HG03442 (cell line): ENCODE data around the gene GRIN2A.

ENCODE experiments used
- ATAC-seq: cut with Tn5 transposase; IDR thresholded peaks from one replicate; pipeline ENCODE4 v1.9.1; 2021; ENCODE audit warnings: mild to moderate bottlenecking, moderate library complexity; ENCODE audit not compliant: unreplicated experiment

The GRIN2A gene

GRCh38 chr16:10090816-10091215 is 91.4 kb downstream of the GRIN2A start:
- no peak for ATAC-seq

- no peak for ATAC-seq
Observed at GRCh38 chr16:10088380-10088793, 93.8 kb downstream of the GRIN2A start.

DNA sequence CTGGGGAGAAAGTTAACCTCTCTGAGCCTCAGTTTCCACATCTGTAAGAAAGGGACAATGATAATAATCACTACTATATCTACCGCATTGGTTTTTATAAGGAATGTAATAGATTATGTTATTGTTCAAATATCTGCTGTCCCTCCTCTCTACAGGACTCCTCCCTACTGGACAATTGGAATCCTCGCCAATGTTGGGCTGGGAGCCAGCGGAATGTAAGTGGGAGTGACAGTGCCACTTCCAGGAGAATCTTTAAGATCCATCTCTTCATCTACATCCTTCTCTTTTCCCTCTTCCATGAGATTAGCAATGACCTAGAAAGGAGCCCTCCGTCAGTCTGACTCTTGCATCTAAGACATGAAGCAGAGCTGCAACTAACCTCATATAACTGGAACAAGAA is 95.1 kb downstream of the GRIN2A start:
- ATAC-seq = no peak

DNA sequence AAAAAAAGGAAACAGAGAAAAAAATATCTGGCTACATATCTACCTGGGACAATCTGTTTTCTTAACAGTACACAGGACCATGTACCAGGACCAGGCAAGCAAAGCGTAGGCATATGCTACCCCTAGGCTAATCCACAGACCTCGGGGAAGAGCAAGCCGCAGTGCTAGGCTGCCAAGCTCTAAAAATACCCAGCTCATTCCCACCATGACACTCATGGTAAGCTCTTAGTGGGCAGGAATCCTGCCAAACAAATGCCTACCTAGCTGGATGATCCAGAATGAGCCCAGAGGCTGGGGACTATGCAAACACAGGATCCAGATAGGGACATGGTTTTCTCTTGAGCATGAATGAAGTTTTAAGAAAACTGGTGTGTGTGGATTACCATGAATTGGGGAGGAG is 95.6 kb downstream of the GRIN2A start:
- no peak for ATAC-seq

- no peak for ATAC-seq
Observed at GRCh38 chr16:10085078-10085798, 97.0 kb downstream of the GRIN2A start.

DNA sequence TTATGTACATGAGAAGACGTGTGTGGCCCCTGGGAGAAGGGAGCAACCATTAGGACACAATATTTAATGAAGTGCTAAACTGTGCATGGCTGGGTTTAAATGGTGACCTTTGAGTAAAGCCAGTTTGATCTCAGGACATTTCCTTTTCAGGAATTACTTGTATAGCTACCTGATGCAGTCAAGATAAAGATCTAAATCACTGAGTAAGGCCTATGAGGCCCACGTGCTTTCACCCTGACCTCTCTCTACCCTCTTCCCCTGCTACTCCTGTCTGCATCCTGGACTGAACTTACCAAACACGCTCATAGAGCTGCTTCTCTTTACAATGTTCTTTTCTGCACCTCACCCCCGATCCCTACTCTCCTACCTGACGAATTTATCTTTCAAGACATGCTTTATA is 98.9 kb downstream of the GRIN2A start:
- no peak for ATAC-seq

GRCh38 chr16:10081201-10081940 is 100.9 kb downstream of the GRIN2A start:
- no peak for ATAC-seq

GRCh38 chr16:10080051-10080772 is 102.0 kb downstream of the GRIN2A start:
- ATAC-seq = no peak

DNA sequence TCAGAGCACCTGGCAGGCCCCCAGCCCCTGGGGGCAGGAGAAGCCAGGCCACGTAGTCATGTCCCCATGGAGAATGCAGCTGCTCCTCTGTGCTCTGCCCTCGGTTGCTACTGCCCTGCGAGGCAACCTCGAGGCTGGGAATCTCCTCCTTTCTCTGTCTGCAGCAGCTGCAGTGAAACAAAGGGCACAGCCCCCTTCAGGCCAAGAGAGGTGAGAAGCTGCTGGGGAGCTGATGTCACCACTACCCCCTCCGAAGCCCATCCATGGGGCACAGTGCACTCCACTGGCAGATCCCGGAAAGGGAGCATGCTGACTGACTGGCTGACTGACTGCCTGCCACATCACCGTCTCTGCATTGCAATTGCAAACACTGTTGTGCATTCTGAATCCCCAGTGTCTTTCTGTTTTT is 103.7 kb downstream of the GRIN2A start:
- no peak for ATAC-seq

GRCh38 chr16:10077861-10078260 is 104.4 kb downstream of the GRIN2A start:
- no peak for ATAC-seq

- no peak for ATAC-seq
Observed at GRCh38 chr16:10076037-10076436, 106.2 kb downstream of the GRIN2A start.

DNA sequence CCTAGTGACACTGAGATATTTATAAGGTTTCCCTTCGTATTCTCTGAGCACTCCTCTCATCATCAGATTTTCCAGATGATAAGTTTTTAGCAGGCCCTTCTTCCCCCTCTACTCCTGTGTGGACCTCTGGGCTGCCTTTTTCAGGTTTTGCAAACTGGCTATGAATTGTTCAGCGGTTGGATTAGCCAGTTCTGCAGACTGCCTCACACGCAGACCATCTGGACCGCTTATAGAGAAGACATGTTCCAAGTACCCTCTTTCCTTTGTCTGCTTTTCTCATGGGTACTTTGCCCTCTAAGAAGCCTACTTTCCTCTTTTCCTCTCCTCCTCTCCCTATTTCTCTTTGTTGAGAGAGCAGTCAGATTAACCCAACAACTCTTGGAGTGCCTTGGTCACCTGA is 111.6 kb downstream of the GRIN2A start:
- ATAC-seq = no peak

GRCh38 chr16:10069374-10069773 is 112.9 kb downstream of the GRIN2A start:
- no peak for ATAC-seq

DNA sequence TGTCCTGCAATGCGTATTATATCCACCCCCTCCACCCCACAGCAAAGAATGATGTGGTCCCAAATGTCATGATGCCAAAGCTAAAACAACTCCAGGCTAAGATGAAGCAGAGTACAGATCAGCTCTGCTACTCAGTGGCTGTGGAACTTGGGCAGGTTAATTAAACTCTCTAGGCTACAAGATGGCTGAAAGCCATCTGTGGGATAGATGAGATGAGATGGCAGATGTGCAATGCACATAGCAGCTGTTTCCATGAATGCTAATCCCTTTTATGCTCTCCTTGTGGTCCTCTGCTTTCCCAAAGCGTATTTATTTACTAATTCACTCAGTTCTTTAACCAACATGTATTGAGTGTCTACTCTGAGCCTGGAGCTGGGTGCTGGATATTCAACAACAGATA is 114.4 kb downstream of the GRIN2A start:
- no peak for ATAC-seq

DNA sequence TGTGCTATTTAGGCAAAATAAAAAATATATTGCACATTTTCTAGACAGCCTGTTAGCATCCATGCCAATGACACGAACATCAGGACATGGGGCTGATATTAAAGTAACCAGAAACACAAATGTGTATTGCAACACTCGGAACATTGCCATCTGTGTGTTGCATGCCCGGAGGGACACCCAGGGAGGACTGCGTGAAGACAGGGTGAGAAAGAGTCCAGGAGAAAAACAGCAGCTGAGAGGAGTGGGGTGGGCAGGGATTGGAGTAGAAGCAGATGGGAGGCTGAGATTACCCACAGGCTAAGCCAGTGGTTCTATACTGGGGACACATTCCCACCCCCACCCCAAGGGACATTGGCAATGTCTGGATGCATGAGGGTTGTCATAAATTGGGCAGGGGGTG is 114.8 kb downstream of the GRIN2A start:
- ATAC-seq = no peak

DNA sequence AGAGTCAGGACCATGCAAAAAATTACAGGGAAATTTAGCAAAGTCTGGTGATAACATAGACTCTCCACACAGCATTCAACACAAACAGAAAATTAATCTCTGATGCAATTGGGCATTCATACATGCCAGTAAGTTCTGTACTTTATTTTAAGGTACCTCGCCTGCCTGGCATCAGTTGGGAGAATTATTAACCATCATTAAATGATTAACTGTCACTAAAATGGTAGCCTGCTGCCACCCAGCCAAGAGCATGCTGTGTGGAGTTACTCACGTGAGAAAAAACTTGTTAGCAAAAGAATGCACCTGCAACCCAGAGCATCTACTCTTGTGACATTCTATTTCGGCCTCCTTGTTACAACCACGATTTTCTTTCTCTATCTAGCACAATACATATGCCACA is 117.2 kb downstream of the GRIN2A start:
- no peak for ATAC-seq

DNA sequence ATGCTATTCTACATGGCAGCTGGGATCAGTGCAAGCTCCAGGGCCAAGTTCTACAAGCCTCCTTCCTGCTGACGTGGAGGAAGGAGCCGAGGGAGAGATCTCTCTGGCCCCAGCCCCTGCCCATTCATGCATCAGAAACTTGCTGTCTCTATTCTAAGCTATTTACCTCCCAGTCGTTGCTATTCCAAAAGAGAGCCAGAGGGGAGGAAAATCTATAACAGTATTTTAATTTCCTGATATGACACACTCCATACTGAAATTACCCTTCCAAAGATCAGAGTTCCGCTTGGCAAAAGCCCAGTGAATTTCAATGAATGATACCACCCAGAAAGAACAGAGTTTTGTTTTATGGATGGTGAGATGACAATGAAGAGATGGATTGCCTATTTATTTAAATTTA is 133.4 kb downstream of the GRIN2A start:
- ATAC-seq = no peak

GRCh38 chr16:10045947-10046346 is 136.3 kb downstream of the GRIN2A start:
- ATAC-seq = no peak

GRCh38 chr16:10045291-10045775 is 136.9 kb downstream of the GRIN2A start:
- ATAC-seq = no peak

DNA sequence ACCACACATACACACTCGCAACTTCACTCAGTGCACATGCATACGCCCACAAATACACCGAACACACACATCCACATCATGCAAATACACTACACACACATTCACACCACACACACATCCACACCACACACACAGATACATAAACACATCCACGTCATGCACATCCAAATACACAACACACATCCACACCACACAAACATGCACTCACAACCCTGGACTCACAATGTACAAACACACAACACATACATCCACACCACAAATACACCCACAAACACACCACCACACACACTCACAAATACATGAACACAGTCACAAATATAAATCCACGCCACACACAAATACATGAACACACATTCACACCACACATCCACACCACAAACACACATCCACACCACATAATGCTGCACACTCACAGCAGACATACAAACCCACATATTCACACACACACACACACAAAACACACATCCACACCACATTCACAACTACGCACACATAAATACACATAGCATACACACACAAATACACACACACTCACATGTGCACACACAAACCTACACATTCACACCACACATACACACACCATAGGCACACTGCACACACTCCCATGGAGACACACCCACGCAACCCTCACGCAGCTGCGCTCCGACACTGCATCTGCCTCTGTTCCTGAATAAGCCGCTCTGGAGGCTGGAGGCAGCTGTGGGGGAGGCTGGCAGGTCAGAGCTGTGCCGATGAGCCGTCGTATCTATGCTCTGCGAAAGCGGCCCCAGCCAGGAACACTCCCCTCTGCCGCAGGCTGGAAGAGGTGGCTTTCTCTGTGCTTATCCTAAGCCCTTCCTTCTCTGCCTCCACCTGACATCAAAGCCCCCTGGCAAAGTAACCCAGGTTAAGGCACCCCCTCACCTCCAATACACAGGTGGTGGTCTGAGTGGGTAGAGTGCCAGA is 141.8 kb downstream of the GRIN2A start:
- no peak for ATAC-seq
